ENCODE results near the gene ZNF746. TPM values are rescaled to one million over a fixed set of nuclear protein-coding genes. Genes with fewer than 3 reads are reported as not detected.
A peak's percentile ranks its signal among the peaks of the same experiment; 100 is the strongest.

ZNF746 gene
- 10 to 100 TPM; 25.2 to 25.6 TPM for total RNA-seq
- polyA plus RNA-seq = 10 to 100 TPM in 1 of 2 donors, 1 to 10 TPM in 1; 3.7 to 14.5 TPM

- no peaks in the 10 kb centered on the region for H3K27me3 Mint-ChIP-seq
- Histone ChIP-seq H3K27ac (ENCODE audit: low read depth, low read length) (peak within 1 kb of the TSS; percentile 63), H3K9me3 (ENCODE audit: control insufficient read depth in 1 of 2, low read length in 2 of 2) (no peaks in the 10 kb centered on the region), H3K4me3 (ENCODE audit: low read length in 2 of 2) (peak within 1 kb of the TSS; percentile 62 to 84), H3K36me3 (ENCODE audit: insufficient read depth, low read length) (peaks cover 14% of the 10 kb centered on the region), H3K4me1 (ENCODE audit: insufficient read depth, low read length) (peaks cover 31% of the 10 kb centered on the region), H3K27me3 (ENCODE audit: insufficient read depth, low read length) (no peaks in the 10 kb centered on the region)
- H3K4me3 Mint-ChIP-seq = peak within 1 kb of the TSS; percentile 92 to 99 (median 95)
- ChIA-PET POLR2A (ENCODE audit: partially characterized antibody) (no interaction called here), CTCF (ENCODE audit: partially characterized antibody) (no interaction called here)
- peak within 1 kb of the TSS; percentile 91 to 98 (median 96) for H3K27ac Mint-ChIP-seq
- intact Hi-C loops (cut with micrococcal nuclease) = loop anchor here (1.0 to 10.0 kb wide), 9 partner anchors 35 to 433 kb away; partner anchors contain the start of genes ZNF212, ZNF425, ZNF777 and ZNF783
- peak; percentile 77 to 81 (median 78) for DNase-seq
- H3K9me3 Mint-ChIP-seq = no peaks in the 10 kb centered on the region
- peaks cover 11 to 28% of the 10 kb centered on the region in 2 donors for H3K36me3 Mint-ChIP-seq
- H3K4me1 Mint-ChIP-seq = peaks cover 21 to 44% (median 27%) of the 10 kb centered on the region in 4 donors
These were observed at the start of gene ZNF746 for GRCh38 chr7:149497467-149498261. Gene ZNF746, minus strand, starts transcription at chr7:149497809. Its CDS starts 273 bp downstream, at chr7:149497536.

- no peaks in the 10 kb centered on the region for H3K27me3 ChIP-seq (ENCODE audit: insufficient read depth, low read length)
- H3K36me3 Mint-ChIP-seq = peaks cover 46 to 66% of the 10 kb centered on the region in 2 donors
- DNase-seq = no peak
- H3K9me3 ChIP-seq (ENCODE audit: control insufficient read depth in 1 of 2, low read length in 2 of 2) = no peaks in the 10 kb centered on the region
- no peak overlapping the region for H3K4me3 Mint-ChIP-seq
- no peak overlapping the region for H3K27ac ChIP-seq (ENCODE audit: low read depth, low read length)
- ChIA-PET POLR2A (ENCODE audit: partially characterized antibody) (no interaction called here), CTCF (ENCODE audit: partially characterized antibody) (no interaction called here)
- no peaks in the 10 kb centered on the region for H3K27me3 Mint-ChIP-seq
- peaks cover 55% of the 10 kb centered on the region for H3K36me3 ChIP-seq (ENCODE audit: insufficient read depth, low read length)
- H3K4me3 ChIP-seq (ENCODE audit: low read length in 2 of 2) = no peak overlapping the region
- peak overlapping the region in 1 of 7 donors; percentile 23 for H3K27ac Mint-ChIP-seq
- no peaks in the 10 kb centered on the region for H3K4me1 ChIP-seq (ENCODE audit: insufficient read depth, low read length)
- intact Hi-C loops (cut with micrococcal nuclease) = no loop called here
- no peaks in the 10 kb centered on the region for H3K9me3 Mint-ChIP-seq
- no peaks in the 10 kb centered on the region for H3K4me1 Mint-ChIP-seq
These were observed 49.5 kb upstream of the ZNF746 start for GRCh38 chr7:149547126-149547525.

- H3K4me3 ChIP-seq (ENCODE audit: low read length in 2 of 2) = no peak overlapping the region
- H3K9me3 Mint-ChIP-seq = peaks cover 0 to 6% (median 0%) of the 10 kb centered on the region in 8 donors
- no peak overlapping the region for H3K27ac ChIP-seq (ENCODE audit: low read depth, low read length)
- intact Hi-C loops (cut with micrococcal nuclease) = no loop called here
- H3K36me3 Mint-ChIP-seq = peaks cover 40 to 63% of the 10 kb centered on the region in 2 donors
- CTCF ChIA-PET (ENCODE audit: partially characterized antibody) = interaction anchor here (0.9 kb wide), 1 partner anchor 25 kb away, joined by 3 read pairs; no protein-coding TSS in a partner anchor
- H3K4me1 Mint-ChIP-seq = no peaks in the 10 kb centered on the region
- H3K27me3 ChIP-seq (ENCODE audit: insufficient read depth, low read length) = no peaks in the 10 kb centered on the region
- H3K27ac Mint-ChIP-seq = no peak overlapping the region
- H3K36me3 ChIP-seq (ENCODE audit: insufficient read depth, low read length) = peaks cover 49% of the 10 kb centered on the region
- H3K4me3 Mint-ChIP-seq = no peak overlapping the region
- H3K27me3 Mint-ChIP-seq = no peaks in the 10 kb centered on the region
- POLR2A ChIA-PET (ENCODE audit: partially characterized antibody) = no interaction called here
- H3K4me1 ChIP-seq (ENCODE audit: insufficient read depth, low read length) = no peaks in the 10 kb centered on the region
- H3K9me3 ChIP-seq (ENCODE audit: control insufficient read depth in 1 of 2, low read length in 2 of 2) = no peaks in the 10 kb centered on the region
- DNase-seq = no peak
These were observed 48.7 kb upstream of the ZNF746 start for GRCh38 chr7:149546331-149546730.

- H3K27me3 Mint-ChIP-seq = no peaks in the 10 kb centered on the region
- H3K4me3 Mint-ChIP-seq = no peak overlapping the region
- Histone ChIP-seq H3K4me3 (ENCODE audit: low read length in 2 of 2) (no peak overlapping the region), H3K27ac (ENCODE audit: low read depth, low read length) (no peak overlapping the region), H3K36me3 (ENCODE audit: insufficient read depth, low read length) (peaks cover 26% of the 10 kb centered on the region), H3K9me3 (ENCODE audit: control insufficient read depth in 1 of 2, low read length in 2 of 2) (no peaks in the 10 kb centered on the region), H3K27me3 (ENCODE audit: insufficient read depth, low read length) (no peaks in the 10 kb centered on the region), H3K4me1 (ENCODE audit: insufficient read depth, low read length) (no peaks in the 10 kb centered on the region)
- intact Hi-C loops (cut with micrococcal nuclease) = no loop called here
- no peaks in the 10 kb centered on the region for H3K4me1 Mint-ChIP-seq
- ChIA-PET POLR2A (ENCODE audit: partially characterized antibody) (no interaction called here), CTCF (ENCODE audit: partially characterized antibody) (interaction anchor here (1.2 kb wide), 1 partner anchor 10 kb away, joined by 3 read pairs; no protein-coding TSS in a partner anchor)
- peaks cover 0 to 8% (median 0%) of the 10 kb centered on the region in 8 donors for H3K9me3 Mint-ChIP-seq
- H3K36me3 Mint-ChIP-seq = peaks cover 28 to 46% of the 10 kb centered on the region in 2 donors
- no peak overlapping the region for H3K27ac Mint-ChIP-seq
- no peak for DNase-seq
These were observed 46.4 kb upstream of the ZNF746 start for GRCh38 chr7:149544028-149544427.

- no peaks in the 10 kb centered on the region for H3K27me3 Mint-ChIP-seq
- H3K4me1 Mint-ChIP-seq = peaks cover 5 to 9% (median 6%) of the 10 kb centered on the region in 4 donors
- peaks cover 8% of the 10 kb centered on the region for H3K4me1 ChIP-seq (ENCODE audit: insufficient read depth, low read length)
- no peak overlapping the region for H3K27ac Mint-ChIP-seq
- H3K36me3 ChIP-seq (ENCODE audit: insufficient read depth, low read length) = no peaks in the 10 kb centered on the region
- H3K9me3 Mint-ChIP-seq = peaks cover 6 to 71% (median 42%) of the 10 kb centered on the region in 8 donors
- H3K4me3 Mint-ChIP-seq = no peak overlapping the region
- no peak for DNase-seq
- H3K9me3 ChIP-seq (ENCODE audit: control insufficient read depth in 1 of 2, low read length in 2 of 2) = peaks cover 6 to 25% of the 10 kb centered on the region in 2 donors
- no peak overlapping the region for H3K27ac ChIP-seq (ENCODE audit: low read depth, low read length)
- POLR2A ChIA-PET (ENCODE audit: partially characterized antibody) = no interaction called here
- H3K27me3 ChIP-seq (ENCODE audit: insufficient read depth, low read length) = no peaks in the 10 kb centered on the region
- CTCF ChIA-PET (ENCODE audit: partially characterized antibody) = no interaction called here
- intact Hi-C loops (cut with micrococcal nuclease) = no loop called here
- no peak overlapping the region for H3K4me3 ChIP-seq (ENCODE audit: low read length in 2 of 2)
- H3K36me3 Mint-ChIP-seq = peaks cover 8 to 9% of the 10 kb centered on the region in 2 donors
These were observed 35.0 kb upstream of the ZNF746 start for GRCh38 chr7:149532654-149533053.

- no peaks in the 10 kb centered on the region for H3K27me3 Mint-ChIP-seq
- intact Hi-C loops (cut with micrococcal nuclease) = no loop called here
These were observed 31.6 kb upstream of the ZNF746 start for GRCh38 chr7:149529136-149529718.

GRCh38 chr7:149527414-149527813, 29.8 kb upstream of the ZNF746 start:
- no peaks in the 10 kb centered on the region for H3K4me1 Mint-ChIP-seq
- no peak for DNase-seq
- H3K36me3 ChIP-seq (ENCODE audit: insufficient read depth, low read length) = no peaks in the 10 kb centered on the region
- H3K9me3 Mint-ChIP-seq = peaks cover 6 to 69% (median 47%) of the 10 kb centered on the region in 8 donors
- H3K9me3 ChIP-seq (ENCODE audit: control insufficient read depth in 1 of 2, low read length in 2 of 2) = peaks cover 6 to 29% of the 10 kb centered on the region in 2 donors
- no peaks in the 10 kb centered on the region for H3K27me3 Mint-ChIP-seq
- H3K27ac Mint-ChIP-seq = no peak overlapping the region
- CTCF ChIA-PET (ENCODE audit: partially characterized antibody) = no interaction called here
- POLR2A ChIA-PET (ENCODE audit: partially characterized antibody) = no interaction called here
- no peaks in the 10 kb centered on the region for H3K27me3 ChIP-seq (ENCODE audit: insufficient read depth, low read length)
- intact Hi-C loops (cut with micrococcal nuclease) = no loop called here
- H3K27ac ChIP-seq (ENCODE audit: low read depth, low read length) = no peak overlapping the region
- H3K36me3 Mint-ChIP-seq = peaks cover 8 to 12% of the 10 kb centered on the region in 2 donors
- no peak overlapping the region for H3K4me3 Mint-ChIP-seq
- H3K4me3 ChIP-seq (ENCODE audit: low read length in 2 of 2) = no peak overlapping the region
- H3K4me1 ChIP-seq (ENCODE audit: insufficient read depth, low read length) = no peaks in the 10 kb centered on the region

More at GRCh38 chr7:149529136-149529718, 31.6 kb upstream of the ZNF746 start:
- CTCF ChIA-PET (ENCODE audit: partially characterized antibody) = no interaction called here
- Mint-ChIP-seq H3K36me3 (peaks cover 8 to 12% of the 10 kb centered on the region in 2 donors), H3K4me3 (no peak overlapping the region), H3K9me3 (peaks cover 6 to 83% (median 50%) of the 10 kb centered on the region in 8 donors), H3K4me1 (no peaks in the 10 kb centered on the region), H3K27ac (no peak overlapping the region)
- Histone ChIP-seq H3K36me3 (ENCODE audit: insufficient read depth, low read length) (no peaks in the 10 kb centered on the region), H3K4me1 (ENCODE audit: insufficient read depth, low read length) (no peaks in the 10 kb centered on the region), H3K4me3 (ENCODE audit: low read length in 2 of 2) (no peak overlapping the region), H3K27ac (ENCODE audit: low read depth, low read length) (no peak overlapping the region), H3K27me3 (ENCODE audit: insufficient read depth, low read length) (no peaks in the 10 kb centered on the region), H3K9me3 (ENCODE audit: control insufficient read depth in 1 of 2, low read length in 2 of 2) (peaks cover 6 to 29% of the 10 kb centered on the region in 2 donors)
- POLR2A ChIA-PET (ENCODE audit: partially characterized antibody) = no interaction called here
- DNase-seq = no peak
